HG03469 (cell line): ENCODE results near the gene ATM.

Experiments used
- ATAC-seq: cut with Tn5 transposase; IDR thresholded peaks from one replicate; pipeline ENCODE4 v1.9.1; 2021; ENCODE audit warnings: mild to moderate bottlenecking, moderate library complexity, moderate number of reproducible peaks; ENCODE audit not compliant: unreplicated experiment

Gene ATM, protein sequence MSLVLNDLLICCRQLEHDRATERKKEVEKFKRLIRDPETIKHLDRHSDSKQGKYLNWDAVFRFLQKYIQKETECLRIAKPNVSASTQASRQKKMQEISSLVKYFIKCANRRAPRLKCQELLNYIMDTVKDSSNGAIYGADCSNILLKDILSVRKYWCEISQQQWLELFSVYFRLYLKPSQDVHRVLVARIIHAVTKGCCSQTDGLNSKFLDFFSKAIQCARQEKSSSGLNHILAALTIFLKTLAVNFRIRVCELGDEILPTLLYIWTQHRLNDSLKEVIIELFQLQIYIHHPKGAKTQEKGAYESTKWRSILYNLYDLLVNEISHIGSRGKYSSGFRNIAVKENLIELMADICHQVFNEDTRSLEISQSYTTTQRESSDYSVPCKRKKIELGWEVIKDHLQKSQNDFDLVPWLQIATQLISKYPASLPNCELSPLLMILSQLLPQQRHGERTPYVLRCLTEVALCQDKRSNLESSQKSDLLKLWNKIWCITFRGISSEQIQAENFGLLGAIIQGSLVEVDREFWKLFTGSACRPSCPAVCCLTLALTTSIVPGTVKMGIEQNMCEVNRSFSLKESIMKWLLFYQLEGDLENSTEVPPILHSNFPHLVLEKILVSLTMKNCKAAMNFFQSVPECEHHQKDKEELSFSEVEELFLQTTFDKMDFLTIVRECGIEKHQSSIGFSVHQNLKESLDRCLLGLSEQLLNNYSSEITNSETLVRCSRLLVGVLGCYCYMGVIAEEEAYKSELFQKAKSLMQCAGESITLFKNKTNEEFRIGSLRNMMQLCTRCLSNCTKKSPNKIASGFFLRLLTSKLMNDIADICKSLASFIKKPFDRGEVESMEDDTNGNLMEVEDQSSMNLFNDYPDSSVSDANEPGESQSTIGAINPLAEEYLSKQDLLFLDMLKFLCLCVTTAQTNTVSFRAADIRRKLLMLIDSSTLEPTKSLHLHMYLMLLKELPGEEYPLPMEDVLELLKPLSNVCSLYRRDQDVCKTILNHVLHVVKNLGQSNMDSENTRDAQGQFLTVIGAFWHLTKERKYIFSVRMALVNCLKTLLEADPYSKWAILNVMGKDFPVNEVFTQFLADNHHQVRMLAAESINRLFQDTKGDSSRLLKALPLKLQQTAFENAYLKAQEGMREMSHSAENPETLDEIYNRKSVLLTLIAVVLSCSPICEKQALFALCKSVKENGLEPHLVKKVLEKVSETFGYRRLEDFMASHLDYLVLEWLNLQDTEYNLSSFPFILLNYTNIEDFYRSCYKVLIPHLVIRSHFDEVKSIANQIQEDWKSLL (N-terminal part only)

DNA sequence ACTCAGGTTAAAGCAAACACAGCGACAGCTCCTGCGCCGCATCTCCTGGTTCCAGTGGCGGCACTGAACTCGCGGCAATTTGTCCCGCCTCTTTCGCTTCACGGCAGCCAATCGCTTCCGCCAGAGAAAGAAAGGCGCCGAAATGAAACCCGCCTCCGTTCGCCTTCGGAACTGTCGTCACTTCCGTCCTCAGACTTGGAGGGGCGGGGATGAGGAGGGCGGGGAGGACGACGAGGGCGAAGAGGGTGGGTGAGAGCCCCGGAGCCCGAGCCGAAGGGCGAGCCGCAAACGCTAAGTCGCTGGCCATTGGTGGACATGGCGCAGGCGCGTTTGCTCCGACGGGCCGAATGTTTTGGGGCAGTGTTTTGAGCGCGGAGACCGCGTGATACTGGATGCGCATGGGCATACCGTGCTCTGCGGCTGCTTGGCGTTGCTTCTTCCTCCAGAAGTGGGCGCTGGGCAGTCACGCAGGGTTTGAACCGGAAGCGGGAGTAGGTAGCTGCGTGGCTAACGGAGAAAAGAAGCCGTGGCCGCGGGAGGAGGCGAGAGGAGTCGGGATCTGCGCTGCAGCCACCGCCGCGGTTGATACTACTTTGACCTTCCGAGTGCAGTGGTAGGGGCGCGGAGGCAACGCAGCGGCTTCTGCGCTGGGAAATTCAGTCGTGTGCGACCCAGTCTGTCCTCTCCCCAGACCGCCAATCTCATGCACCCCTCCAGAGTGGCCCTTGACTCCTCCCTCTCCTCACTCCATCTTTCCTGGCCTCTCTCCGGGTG is at the start of gene ATM, which contains the start of gene NPAT:
Gene ATM, plus strand, starts transcription at position 494 of the 774 bp plus-strand sequence. CDS start 4,558 bp downstream, outside the sequence.
Gene NPAT, minus strand, starts transcription at position 65 of the 774 bp plus-strand sequence. CDS start 102 bp downstream, outside the sequence.
- peak; percentile 77 for ATAC-seq

DNA sequence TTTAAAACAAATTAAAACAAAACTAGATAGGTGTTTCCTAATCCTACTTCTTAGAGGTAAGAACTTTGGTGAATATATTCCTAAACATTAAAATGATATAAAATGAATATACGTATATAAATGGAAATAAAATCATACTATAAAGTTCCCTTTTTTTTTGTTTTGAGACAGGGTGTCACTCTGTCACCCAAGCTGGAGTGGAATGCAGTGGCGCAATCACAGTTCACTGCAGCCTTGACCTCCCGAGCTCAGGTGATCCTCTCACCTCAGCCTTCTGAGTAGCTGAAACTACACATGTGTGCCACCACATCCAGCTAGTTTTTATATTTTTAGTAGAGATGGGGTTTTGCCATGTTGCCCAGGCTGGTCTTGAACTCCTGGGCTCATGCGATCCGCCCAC is 45.3 kb upstream of the ATM start:
- ATAC-seq, result no peak

DNA sequence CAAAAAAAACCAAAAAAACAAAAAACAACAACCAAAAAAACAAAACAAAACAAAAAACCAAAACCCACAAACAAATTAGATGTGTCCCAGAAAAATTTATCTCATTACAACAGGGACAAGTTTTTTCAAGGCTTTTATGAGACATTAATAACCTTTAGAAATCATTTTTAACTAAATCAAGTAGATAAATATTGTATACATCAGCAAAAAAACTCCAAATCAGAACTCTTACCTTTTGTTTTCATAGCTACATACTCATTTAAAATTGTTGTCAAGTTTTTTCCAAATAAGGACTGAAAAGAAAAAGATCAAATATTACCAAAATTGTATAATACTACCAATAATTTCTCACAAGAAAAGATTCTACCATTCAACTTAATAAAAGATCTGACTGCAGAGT is 29.1 kb upstream of the ATM start:
- no peak for ATAC-seq

DNA sequence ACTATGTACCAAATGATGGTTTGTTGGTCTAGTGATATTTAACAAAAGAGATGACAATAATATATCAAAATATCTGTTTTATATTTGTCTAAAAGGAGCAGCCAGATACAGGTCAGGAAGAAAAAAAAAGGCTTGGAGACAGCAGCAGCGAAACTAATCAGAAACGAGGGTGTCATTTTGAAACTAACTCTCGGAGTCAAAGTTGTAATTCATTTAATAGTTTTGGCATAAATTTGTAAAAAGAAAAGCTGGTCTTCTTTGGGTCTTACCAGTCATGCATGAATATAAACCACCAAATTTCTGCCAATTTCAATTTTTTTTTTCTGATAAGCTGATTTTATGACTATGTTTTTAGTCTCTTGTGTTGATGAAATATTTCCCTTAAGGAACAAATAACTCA is 26.0 kb upstream of the ATM start:
- no peak for ATAC-seq

DNA sequence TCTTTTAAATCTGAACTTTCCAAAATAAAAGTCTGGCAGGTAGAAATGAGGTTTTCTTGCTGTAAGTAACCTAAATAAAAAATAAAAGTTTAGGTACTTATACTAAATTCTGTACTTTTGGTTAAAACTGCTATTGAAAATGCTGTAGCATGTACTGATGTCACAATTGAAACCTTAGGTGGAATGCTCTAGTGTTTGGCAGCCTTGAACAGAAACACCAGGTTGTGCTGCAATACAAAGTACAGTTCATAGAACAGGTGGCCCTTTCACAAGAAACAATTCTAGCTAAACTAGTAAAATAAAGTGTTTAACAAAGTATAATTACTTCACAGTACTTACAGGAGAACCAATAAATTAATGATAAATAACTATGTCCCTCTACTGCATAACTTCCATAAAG is 25.5 kb upstream of the ATM start:
- ATAC-seq, result no peak

DNA sequence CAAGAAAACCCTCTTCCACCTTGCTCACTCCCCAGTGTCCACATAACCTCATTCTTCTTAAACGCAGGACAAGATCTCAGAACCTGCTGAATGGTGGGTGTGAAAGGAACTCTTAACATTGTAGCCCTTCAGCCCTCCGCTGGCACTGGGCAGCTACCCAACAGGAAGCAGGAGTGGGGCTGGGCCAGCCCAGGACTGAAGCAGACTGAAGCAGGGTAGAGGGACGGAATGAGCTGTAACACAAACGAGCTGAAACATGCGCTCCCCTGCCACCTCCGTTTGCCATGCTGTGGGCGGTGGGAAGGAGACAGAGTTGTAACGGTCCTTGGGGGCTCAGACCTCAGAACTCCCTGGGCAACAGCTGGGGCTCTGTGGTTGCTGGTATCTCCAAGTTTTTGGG is 24.0 kb upstream of the ATM start:
- no peak for ATAC-seq

DNA sequence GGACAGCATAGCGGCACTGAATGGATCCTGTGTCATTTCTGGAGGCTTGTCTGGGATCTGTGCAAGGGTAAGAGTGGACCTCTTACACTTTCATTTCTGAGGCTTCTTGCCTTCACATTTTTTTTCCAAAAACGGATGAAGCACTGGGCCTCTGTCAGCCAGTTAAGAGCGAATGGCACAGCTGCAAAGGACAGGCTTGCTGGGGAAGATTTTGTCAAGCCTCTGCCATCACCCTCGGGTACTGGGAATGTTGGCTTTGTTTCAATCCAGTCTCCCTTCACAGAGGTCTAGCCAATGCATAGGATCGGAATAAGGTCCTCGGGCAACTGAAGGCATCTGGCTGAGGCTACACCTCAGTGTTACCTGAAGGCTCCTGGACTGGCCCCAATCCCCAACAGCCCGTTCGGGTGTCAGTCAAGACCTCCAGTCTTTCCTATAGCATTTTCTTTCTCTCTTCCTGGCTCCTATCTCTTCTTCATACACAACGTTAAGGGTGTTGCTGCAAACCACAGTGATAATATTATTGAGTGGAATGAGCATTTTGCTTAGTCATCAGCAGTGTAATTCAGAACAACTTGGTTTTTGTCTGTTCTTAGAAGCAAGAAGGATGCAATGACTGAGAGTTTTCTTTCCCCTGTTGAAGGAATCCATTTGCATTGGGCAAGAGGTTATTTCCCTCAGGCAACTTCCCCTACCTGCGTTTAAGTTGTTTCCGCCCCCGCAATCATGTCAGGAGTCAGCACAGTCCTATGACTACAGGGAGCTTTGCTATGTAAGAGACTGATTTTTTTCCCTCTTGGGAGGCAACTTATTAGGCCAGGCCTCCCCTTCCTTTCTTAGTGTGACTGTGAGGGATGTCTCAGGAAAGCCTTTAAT is 23.2 kb upstream of the ATM start:
- ATAC-seq, result peak; percentile 45

DNA sequence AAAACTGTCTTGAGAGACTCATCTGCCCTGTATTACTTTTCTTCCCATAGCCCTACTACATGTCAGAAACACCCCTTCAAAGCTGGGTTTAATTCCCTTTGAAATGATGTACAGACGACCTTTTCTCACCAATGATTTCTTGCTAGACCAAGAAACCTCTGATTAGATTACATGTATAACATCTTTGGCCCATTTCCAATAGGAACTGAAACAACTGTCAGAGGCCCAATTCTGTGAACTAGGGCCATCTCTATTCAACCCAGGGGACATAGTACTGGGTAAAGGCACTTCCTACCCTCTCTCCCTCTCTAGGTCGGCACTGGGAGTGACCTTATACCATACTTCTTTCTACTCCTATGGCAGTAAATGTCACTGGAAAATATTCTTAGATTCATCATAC is 19.8 kb upstream of the ATM start:
- no peak for ATAC-seq

DNA sequence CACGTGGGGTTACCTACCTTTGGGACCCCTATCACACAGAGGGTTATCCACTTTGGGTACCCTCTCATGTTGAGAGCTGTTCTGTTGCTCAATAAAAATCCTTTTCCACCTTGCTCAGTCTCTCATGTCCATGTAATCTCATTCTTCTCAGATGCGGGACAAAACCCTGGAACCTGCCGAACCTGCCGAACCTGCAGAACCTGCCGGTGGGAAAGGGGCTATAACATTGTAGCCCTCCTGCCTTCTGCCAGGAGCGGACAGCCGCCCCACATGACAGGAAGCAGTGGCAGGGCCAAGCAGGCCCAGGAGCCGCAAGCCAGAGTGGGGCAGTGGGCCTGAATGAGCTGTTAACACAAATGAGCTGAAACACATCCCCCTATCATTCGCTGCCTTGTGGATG is 18.5 kb upstream of the ATM start:
- ATAC-seq, result no peak

DNA sequence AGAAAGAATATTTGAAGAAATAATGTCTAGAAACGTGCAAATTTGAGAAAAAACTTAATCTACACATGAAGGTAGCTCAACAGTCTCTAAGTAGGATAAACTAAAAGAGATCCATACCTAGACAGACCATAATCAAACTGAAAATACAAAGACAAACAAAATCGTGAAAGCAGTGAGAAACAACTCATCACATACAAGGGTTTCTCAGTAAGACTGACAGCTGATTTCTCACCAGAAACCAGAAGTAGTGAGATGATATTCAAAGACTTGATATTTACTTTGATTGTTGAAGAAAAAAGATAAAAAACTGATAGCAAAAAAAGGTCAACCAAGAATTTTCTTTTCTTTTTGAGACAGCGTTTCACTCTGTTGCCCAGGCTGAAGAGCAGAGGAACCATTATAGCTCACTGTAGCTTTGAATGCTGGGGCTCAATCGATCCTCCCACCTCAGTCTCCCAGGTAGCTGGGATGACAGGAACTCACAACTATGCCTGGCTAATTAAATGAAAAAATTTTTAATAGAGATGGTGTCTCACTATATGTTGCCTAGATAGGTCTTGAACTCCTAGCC is 17.9 kb upstream of the ATM start:
- no peak for ATAC-seq

DNA sequence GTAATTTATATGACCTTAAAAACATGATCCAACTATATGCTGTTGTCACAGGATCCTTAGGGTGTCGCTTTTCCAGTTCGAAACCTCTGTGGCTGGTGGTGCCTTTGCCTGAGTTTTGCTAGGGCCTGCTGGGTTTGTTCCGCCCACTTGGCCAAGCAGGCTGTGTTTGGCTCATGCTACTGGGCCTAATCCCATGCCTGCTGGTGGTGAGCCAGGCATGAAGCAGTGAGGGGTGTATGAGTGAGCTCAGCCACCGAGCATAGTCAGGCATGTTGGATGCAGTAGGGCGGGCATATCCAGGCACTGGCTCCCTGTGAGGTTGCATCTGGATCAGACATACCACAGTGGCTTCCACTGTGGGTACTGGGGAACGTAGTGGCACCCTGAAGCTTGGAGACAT is 16.7 kb upstream of the ATM start:
- no peak for ATAC-seq

DNA sequence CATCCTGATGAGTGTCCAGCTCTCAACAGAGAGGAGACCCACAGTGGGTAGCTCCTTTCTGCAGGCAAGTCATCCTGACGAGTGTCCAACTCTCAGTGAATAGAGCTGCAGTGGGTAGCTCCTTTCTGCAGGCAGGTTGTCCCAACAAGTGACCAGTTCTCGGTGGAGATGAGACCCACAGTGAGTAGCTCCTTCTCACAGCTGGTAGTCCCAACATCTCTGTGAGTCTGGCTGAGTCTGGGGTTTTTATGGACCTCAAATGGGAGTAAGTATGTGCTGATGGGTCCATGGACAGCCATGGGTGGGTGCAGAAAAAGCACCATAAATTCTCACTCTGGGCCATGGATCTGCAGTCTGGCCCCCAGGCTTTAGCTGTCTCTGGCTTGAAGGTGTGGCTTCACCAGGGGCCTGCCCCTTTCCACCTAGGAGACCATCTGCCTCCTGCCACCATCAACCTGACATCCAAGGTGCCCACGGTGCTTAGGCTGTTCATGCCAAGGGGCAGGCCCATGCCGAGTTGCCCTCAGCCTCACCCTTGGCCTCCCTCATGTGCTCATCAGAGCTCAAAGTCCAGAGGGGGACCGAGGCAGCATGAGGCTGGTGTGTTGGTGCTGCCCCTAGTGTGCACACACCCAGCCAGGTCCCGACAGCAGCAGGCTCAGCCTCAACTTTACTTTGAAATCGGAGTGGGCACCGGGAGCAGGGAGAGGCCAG is 15.7 kb upstream of the ATM start:
- ATAC-seq, result no peak

DNA sequence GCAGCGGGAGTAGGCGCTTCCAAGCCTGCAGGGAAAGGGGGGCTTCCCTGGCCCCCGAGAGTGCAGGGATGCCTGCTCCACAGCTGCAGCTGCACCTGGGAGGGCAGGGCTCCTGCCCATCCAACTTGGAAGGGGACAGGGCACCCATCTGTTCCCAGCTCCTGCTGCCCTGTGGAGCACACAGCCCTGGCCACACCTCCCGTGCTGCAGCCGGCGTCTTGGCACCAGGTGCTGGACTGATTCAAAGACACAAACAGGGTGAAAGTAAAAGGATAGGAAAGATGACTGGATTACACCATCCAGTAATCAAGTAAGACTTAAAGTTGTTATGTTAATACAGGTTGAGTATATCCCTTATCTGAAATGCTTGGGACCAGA is 15.2 kb upstream of the ATM start:
- ATAC-seq, result no peak

DNA sequence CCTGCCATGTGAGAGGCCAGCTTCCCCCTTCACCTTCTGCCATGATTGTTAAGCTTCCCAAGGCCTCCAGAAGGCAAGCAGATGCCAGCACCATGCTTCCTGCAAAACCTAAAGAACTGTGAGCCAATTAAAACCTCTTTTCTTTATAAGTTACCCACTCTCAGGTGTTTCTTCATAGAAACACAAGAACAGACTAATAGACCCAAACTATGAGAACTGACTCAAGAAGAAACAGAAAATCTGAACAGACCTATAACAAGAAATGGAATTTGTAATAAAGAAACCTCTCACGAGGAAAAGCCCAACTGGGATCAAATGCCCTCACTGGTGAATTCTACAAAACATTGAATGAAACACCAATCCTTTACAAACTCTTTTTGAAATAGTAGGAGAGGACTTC is 12.4 kb upstream of the ATM start:
- no peak for ATAC-seq

DNA sequence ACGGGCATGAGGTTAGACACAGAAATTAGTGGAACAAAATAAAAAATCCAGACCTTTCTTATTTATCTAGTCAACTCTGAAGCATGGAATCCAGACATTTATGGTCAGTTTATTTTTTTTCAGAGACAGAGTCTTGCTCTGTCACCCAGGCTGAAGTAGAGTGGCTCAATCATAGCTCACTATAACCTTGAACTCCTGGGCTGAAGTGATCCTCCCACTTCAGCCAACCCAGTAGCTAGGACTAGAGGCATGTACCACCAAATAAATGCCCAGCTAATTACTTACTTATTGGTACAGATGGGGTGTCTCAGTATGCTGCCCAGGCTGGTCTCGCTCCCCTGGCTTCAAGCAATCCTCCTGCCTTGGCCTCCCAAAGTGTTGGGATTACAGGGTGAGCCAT is 9.1 kb upstream of the ATM start:
- ATAC-seq, result no peak

DNA sequence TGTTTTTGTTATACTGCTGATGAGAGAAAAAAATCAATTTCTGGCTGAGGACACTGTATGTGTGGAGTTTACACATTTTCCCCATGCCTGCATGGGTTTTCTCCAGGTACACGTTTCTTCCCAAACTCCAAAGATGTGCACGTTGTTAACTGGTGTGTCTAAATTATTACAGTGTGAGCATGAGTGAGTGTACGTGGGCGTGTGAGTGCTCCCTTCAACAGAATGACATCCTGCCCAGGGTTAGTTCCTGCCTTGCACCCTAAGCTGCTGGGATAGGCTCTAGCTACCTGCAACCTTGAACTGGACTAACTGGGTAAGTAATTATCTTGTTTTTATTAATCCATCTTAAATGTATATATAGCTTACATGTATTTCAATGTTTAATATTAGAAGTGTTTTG is 5.9 kb upstream of the ATM start:
- no peak for ATAC-seq

DNA sequence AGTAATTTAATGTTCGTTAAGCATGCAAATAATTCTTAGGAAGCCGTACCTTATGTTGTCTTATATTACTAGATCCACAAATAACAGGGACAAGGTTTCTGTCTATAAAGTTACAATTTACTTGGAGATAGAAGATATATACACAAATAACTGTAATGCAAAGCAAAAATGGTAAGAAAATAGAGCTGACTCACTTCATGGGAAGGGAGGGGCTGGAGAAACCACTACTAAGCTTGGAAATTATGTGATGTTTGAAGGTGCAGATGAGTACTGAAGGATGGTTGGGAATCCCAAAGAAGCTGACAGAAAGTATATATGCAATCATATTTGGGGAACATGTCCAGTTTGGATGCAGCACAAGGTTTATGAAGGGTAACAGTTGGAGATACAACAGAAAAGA is 4.4 kb upstream of the ATM start:
- no peak for ATAC-seq
